ENCODE measurements around the gene MFRP.
A peak's percentile ranks its signal among the peaks of the same experiment; 100 is the strongest.

MFRP gene

GRCh38 chr11:119322921-119323531, 23.5 kb downstream of the MFRP start:
- FAIRE-seq (no peak), DNase-seq (ENCODE audit: insufficient read length, low spot score) (no peak)
- TF ChIP-seq CTCF (IDR thresholded peaks at IDR 0.05; ENCODE audit: insufficient read depth, missing control alignments), result no peak

DNA sequence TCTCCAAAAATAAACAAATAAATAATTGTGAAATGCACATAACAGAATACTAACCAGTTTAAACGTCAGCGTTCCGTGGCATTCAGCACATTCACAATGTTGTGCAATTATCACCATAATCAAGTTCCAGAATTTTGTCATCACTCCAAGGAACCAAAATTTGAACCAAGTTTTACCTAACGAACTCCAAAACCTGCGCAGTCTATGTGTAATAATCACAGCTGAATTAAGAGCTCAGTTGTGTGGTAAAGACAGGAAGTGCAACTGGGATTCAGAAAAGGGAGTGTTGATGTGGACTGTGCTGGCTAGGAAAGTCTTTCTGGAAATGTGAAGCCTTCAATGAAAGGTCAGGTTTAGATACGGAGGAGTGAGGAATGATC, 24.2 kb downstream of the MFRP start:
- no peak for FAIRE-seq
- no peak for DNase-seq (ENCODE audit: insufficient read length, low spot score)

DNA sequence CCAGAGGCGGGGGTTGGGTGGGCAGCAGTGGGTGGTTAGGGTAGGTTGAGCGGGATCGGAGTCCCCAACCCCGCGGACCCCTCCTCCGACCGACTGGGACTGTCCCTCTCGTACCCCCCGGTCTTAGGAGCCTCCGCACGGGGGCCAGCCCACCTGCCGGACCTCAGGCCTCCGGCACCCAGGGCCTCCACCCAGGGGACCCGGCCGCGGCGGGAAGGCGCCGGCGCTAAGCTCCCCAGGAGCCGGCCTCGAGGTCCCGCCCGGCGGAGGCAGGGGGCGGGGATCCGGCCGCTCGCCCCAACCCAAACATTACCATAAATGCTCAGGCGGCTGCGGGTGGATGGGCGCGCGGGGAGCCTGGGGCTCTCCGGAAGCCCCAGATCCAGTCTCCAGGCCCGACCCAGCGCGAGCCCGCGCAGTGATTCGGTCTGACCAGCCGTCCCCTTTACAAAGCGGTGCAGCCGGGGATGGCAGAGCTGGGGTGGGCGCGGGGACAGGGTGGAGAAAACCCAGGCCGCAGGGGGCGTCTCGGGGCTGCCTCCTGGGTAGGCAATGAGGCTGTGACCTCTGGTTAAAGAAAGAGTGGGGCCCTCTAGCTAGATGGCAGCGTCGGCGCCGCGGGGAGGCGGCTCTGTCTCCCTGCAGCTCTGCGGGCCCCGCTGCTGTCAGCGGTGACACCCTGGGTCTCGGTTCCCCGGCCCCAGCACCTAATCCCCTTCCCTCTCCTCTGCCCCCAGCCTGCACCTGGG, 25.6 kb downstream of the MFRP start:
- DNase-seq (ENCODE audit: insufficient read length, low spot score), result peak; percentile 83
- FAIRE-seq, result no peak
- TF ChIP-seq CTCF (IDR thresholded peaks at IDR 0.05; ENCODE audit: insufficient read depth, missing control alignments), result no peak

More for the DNA sequence above, 24.2 kb downstream of the MFRP start:
- no peak for TF ChIP-seq CTCF (IDR thresholded peaks at IDR 0.05; ENCODE audit: insufficient read depth, missing control alignments)

GRCh38 chr11:119320240-119320775, 26.2 kb downstream of the MFRP start:
- no peak for TF ChIP-seq CTCF (IDR thresholded peaks at IDR 0.05; ENCODE audit: insufficient read depth, missing control alignments)
- FAIRE-seq (no peak), DNase-seq (ENCODE audit: insufficient read length, low spot score) (no peak)

GRCh38 chr11:119319700-119320239, 26.7 kb downstream of the MFRP start:
- TF ChIP-seq CTCF (IDR thresholded peaks at IDR 0.05; ENCODE audit: insufficient read depth, missing control alignments), result no peak
- DNase-seq (ENCODE audit: insufficient read length, low spot score) (no peak), FAIRE-seq (no peak)

GRCh38 chr11:119319136-119319699, 27.3 kb downstream of the MFRP start:
- no peak for DNase-seq (ENCODE audit: insufficient read length, low spot score)
- FAIRE-seq, result no peak
- no peak for TF ChIP-seq CTCF (IDR thresholded peaks at IDR 0.05; ENCODE audit: insufficient read depth, missing control alignments)
